H9 (cell line): Measurements from ENCODE around the gene TRABD2B. TPM values are rescaled to one million over a fixed set of nuclear protein-coding genes. Genes with fewer than 3 reads are reported as not detected.

Source experiments
- DNase-seq: peaks from one replicate; pipeline ENCODE4 v3.0.0-alpha.2; 2017
- H2AFZ ChIP-seq: one replicate; pipeline ENCODE4 v1.6.1; 2013; ENCODE audit warnings: mild to moderate bottlenecking, low read length, control low read depth, moderate library complexity
- H2AK5ac ChIP-seq: 2 replicates; pipeline ENCODE4 v1.6.1; 2013; ENCODE audit warnings: low read length, control low read depth, mixed read lengths; ENCODE audit not compliant: insufficient read length
- H2BK120ac ChIP-seq: one replicate; pipeline ENCODE4 v1.6.1; 2013; ENCODE audit warnings: low read depth, mild to moderate bottlenecking, low read length, control low read depth, inconsistent platforms; ENCODE audit not compliant: poor library complexity, severe bottlenecking
- H2BK12ac ChIP-seq: 2 replicates; pipeline ENCODE4 v1.6.1; 2013; ENCODE audit warnings: low read length, control low read depth, mixed read lengths, low read depth; ENCODE audit not compliant: insufficient read length
- H2BK15ac ChIP-seq: 2 replicates; pipeline ENCODE4 v1.6.1; 2013; ENCODE audit warnings: low read depth, low read length, control low read depth
- H2BK20ac ChIP-seq: one replicate; pipeline ENCODE4 v1.6.1; 2013; ENCODE audit warnings: low read depth, mild to moderate bottlenecking, low read length, control low read depth, inconsistent platforms; ENCODE audit not compliant: poor library complexity, severe bottlenecking
- H2BK5ac ChIP-seq: 2 replicates; pipeline ENCODE4 v1.6.1; 2013; ENCODE audit warnings: low read length, control low read depth, mixed read lengths; ENCODE audit not compliant: insufficient read length
- H3K14ac ChIP-seq: 2 replicates; pipeline ENCODE4 v1.6.1; 2013; ENCODE audit warnings: low read length, control low read depth; ENCODE audit not compliant: insufficient read depth
- H3K18ac ChIP-seq: 2 replicates; pipeline ENCODE4 v1.6.1; 2013; ENCODE audit warnings: low read depth, mild to moderate bottlenecking, mixed read lengths, low read length, control low read depth; ENCODE audit not compliant: insufficient read length
- H3K23ac ChIP-seq: 2 replicates; pipeline ENCODE4 v1.6.1; 2013; ENCODE audit warnings: low read length, control low read depth, mixed read lengths, low read depth; ENCODE audit not compliant: insufficient read length
- H3K23me2 ChIP-seq: 2 replicates; pipeline ENCODE4 v1.6.1; 2013; ENCODE audit warnings: low read depth, mild to moderate bottlenecking, mixed read lengths, low read length, control low read depth; ENCODE audit not compliant: insufficient read length, poor library complexity, severe bottlenecking
- H3K27ac ChIP-seq: 2 replicates; pipeline ENCODE4 v1.5.1; 2013; ENCODE audit warnings: low read length, control low read depth, mixed read lengths, low read depth; ENCODE audit not compliant: insufficient read length
- H3K27me3 ChIP-seq: 2 replicates; pipeline ENCODE4 v1.6.1; 2013; ENCODE audit warnings: low read length, control low read depth, inconsistent platforms; ENCODE audit not compliant: insufficient read depth
- H3K4ac ChIP-seq: 2 replicates; pipeline ENCODE4 v1.6.1; 2013; ENCODE audit warnings: low read depth, mild to moderate bottlenecking, control low read depth, inconsistent platforms, low read length, moderate library complexity
- H3K4me1 ChIP-seq: 2 replicates; pipeline ENCODE4 v1.6.1; 2013; ENCODE audit warnings: low read length, control low read depth, inconsistent platforms; ENCODE audit not compliant: insufficient read depth
- H3K4me2 ChIP-seq: 2 replicates; pipeline ENCODE4 v1.6.1; 2013; ENCODE audit warnings: low read length, control low read depth, mixed read lengths; ENCODE audit not compliant: insufficient read length, insufficient read depth
- H3K56ac ChIP-seq: 2 replicates; pipeline ENCODE4 v1.6.1; 2013; ENCODE audit warnings: low read depth, mild to moderate bottlenecking, mixed read lengths, low read length, control low read depth; ENCODE audit not compliant: insufficient read length
- H3K79me1 ChIP-seq: 2 replicates; pipeline ENCODE4 v1.6.1; 2013; ENCODE audit warnings: low read depth, mild to moderate bottlenecking, moderate library complexity, low read length, control low read depth, inconsistent platforms; ENCODE audit not compliant: insufficient read depth, poor library complexity, severe bottlenecking
- H3K79me2 ChIP-seq: 2 replicates; pipeline ENCODE4 v1.6.1; 2013; ENCODE audit warnings: low read length, control low read depth, inconsistent platforms; ENCODE audit not compliant: insufficient read depth
- H3K9ac ChIP-seq: 2 replicates; pipeline ENCODE4 v1.6.1; 2013; ENCODE audit warnings: low read length, control low read depth, mixed read lengths; ENCODE audit not compliant: insufficient read length; ENCODE audit errors: extremely low read depth
- H3K9me3 ChIP-seq: one replicate; pipeline ENCODE4 v1.6.1; 2013; ENCODE audit warnings: low read depth, low read length, inconsistent platforms; ENCODE audit not compliant: control insufficient read depth
- H3T11ph ChIP-seq: one replicate; pipeline ENCODE4 v1.6.1; 2013; ENCODE audit warnings: mild to moderate bottlenecking, low read length, control low read depth, inconsistent platforms
- H4K20me1 ChIP-seq: one replicate; pipeline ENCODE4 v1.6.1; 2013; ENCODE audit not compliant: control insufficient read depth, insufficient read length, insufficient read depth
- H4K5ac ChIP-seq: 2 replicates; pipeline ENCODE4 v1.6.1; 2013; ENCODE audit warnings: low read depth, mild to moderate bottlenecking, mixed read lengths, low read length, control low read depth; ENCODE audit not compliant: insufficient read length
- H4K8ac ChIP-seq: replicated peaks from 2 replicates; pipeline ENCODE4 v1.6.1; 2013; ENCODE audit warnings: low read length, control low read depth, mixed read lengths, low read depth; ENCODE audit not compliant: insufficient read length
- H4K91ac ChIP-seq: 2 replicates; pipeline ENCODE4 v1.6.1; 2013; ENCODE audit warnings: low read depth, mild to moderate bottlenecking, moderate library complexity, mixed read lengths, low read length, control low read depth; ENCODE audit not compliant: insufficient read length
- H3K27ac Mint-ChIP-seq, 3 experiments: 2 replicates in 2 of 3; 3 replicates in 1 of 3; pipeline ENCODE4 v1.8.0; 2020 to 2021; ENCODE audit warnings: mixed read lengths in 3 of 3, mild to moderate bottlenecking in 1 of 3, moderate library complexity in 1 of 3
- H3K27me3 Mint-ChIP-seq: 2 replicates; pipeline ENCODE4 v1.8.0; 2021; ENCODE audit warnings: low read depth, mild to moderate bottlenecking, moderate library complexity, mixed read lengths
- H3K36me3 Mint-ChIP-seq, 3 experiments: 2 replicates in 2 of 3; 3 replicates in 1 of 3; pipeline ENCODE4 v1.8.0; 2020 to 2021; ENCODE audit warnings: low read depth in 3 of 3, mixed read lengths in 3 of 3; ENCODE audit not compliant: insufficient read depth in 1 of 3
- H3K4me1 Mint-ChIP-seq, 2 experiments: 2 replicates each; pipeline ENCODE4 v1.8.0; 2020; ENCODE audit warnings: mixed read lengths in 2 of 2
- H3K4me3 Mint-ChIP-seq, 2 experiments: 2 replicates in 1 of 2; 3 replicates in 1 of 2; pipeline ENCODE4 v1.8.0; 2020 to 2021; ENCODE audit warnings: mild to moderate bottlenecking in 2 of 2, mixed read lengths in 2 of 2, moderate library complexity in 1 of 2
- H3K9me3 Mint-ChIP-seq, 2 experiments: 2 replicates in 1 of 2; 3 replicates in 1 of 2; pipeline ENCODE4 v1.8.0; 2020; ENCODE audit warnings: mild to moderate bottlenecking in 2 of 2, mixed read lengths in 2 of 2, moderate library complexity in 1 of 2
- WGBS: extraction: QIAGEN DNeasy Blood & Tissue Kit; methylation state at CpG from one replicate; pipeline ENCODE4 v1.1.7; 2013; ENCODE audit warnings: missing lambda C conversion rate, low lambda C conversion rate, mixed read lengths; ENCODE audit not compliant: insufficient read length; ENCODE audit errors: extremely low coverage; 5-methylcytosine and 5-hydroxymethylcytosine counted together
- total RNA-seq: library from RNA; stranded (reverse); gene quantifications from 2 replicates; pipeline ENCODE4 v1.2.1, GENCODE V29; 2021
- TF ChIP-seq, protein P1 (sequence below): fragments of 200-600 bp; sonication (generic); conservative IDR thresholded peaks from 3 replicates; pipeline ENCODE4 v1.8.0; 2021; ENCODE audit warnings: antibody characterized with exemption, mild to moderate bottlenecking

The TRABD2B gene
- total RNA-seq, 1 experiment from 2014 or later, result 2.3 TPM

DNA sequence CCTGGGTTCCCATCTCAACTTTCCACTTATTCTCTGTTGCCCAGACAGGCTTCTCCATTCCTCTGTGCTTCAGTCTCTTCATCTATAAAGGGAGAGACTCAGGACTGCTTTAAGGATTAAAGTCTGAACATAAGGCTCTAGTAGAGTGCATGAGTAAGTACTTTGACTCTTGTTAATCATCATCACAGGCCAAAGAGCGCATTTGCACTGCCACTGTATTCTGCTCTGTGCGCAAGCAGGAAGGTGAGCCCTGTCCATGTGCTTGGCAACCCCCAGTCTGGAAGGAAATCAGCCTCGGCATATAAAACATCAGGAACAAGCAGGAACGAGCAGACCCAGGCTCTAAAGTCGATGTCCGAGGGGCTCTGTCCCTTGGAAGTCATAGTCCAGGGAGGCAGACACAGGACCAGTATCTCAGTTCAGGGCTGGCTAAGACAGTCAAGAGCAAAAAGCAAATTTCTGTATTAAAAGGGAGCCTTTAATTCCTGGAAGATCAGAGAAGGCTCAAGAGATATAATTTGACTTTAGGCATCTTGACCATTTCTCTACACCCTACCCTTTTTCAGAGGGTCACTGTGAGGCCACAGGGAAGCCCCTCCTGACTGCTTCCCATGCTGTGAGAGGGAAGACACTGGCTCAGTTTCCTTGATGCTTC is 131.2 kb downstream of the TRABD2B start:
- Histone ChIP-seq H2BK15ac (no peak overlapping the region), H3K79me1 (no peaks in the 10 kb centered on the region), H2BK120ac (no peak overlapping the region), H3K4me2 (no peak overlapping the region), H4K5ac (no peak overlapping the region), H3K56ac (no peak overlapping the region), H3K27me3 (no peaks in the 10 kb centered on the region; the same call in 1 of the 2 replicates), H3K79me2 (no peaks in the 10 kb centered on the region), H3K23ac (no peak overlapping the region), H3K4ac (no peak overlapping the region), H3K9ac (no peak overlapping the region), H2AFZ (no peak overlapping the region), H3K4me1 (no peaks in the 10 kb centered on the region), H2BK5ac (no peak overlapping the region), H3K23me2 (no peaks in the 10 kb centered on the region), H2AK5ac (no peak overlapping the region), H3T11ph (no peak overlapping the region), H3K14ac (no peak overlapping the region; the same call in 1 of the 2 replicates), H3K9me3 (no peaks in the 10 kb centered on the region), H4K91ac (no peak overlapping the region), H4K8ac (no peak overlapping the region), H2BK12ac (no peak overlapping the region), H3K27ac (no peak overlapping the region), H4K20me1 (no peaks in the 10 kb centered on the region), H3K18ac (no peak overlapping the region), H2BK20ac (no peak overlapping the region)
- H3K4me3 Mint-ChIP-seq, result no peak overlapping the region
- H3K4me1 Mint-ChIP-seq, result no peaks in the 10 kb centered on the region
- TF ChIP-seq, protein P1, sequence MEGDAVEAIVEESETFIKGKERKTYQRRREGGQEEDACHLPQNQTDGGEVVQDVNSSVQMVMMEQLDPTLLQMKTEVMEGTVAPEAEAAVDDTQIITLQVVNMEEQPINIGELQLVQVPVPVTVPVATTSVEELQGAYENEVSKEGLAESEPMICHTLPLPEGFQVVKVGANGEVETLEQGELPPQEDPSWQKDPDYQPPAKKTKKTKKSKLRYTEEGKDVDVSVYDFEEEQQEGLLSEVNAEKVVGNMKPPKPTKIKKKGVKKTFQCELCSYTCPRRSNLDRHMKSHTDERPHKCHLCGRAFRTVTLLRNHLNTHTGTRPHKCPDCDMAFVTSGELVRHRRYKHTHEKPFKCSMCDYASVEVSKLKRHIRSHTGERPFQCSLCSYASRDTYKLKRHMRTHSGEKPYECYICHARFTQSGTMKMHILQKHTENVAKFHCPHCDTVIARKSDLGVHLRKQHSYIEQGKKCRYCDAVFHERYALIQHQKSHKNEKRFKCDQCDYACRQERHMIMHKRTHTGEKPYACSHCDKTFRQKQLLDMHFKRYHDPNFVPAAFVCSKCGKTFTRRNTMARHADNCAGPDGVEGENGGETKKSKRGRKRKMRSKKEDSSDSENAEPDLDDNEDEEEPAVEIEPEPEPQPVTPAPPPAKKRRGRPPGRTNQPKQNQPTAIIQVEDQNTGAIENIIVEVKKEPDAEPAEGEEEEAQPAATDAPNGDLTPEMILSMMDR, result no peak
- peaks cover 0 to 4% (median 0%) of the 10 kb centered on the region in 3 experiments; a peak in 2 of 7 replicates for H3K36me3 Mint-ChIP-seq
- no peak overlapping the region for H3K27ac Mint-ChIP-seq
- no CpG with 5 or more reads among the region's 6 CpGs for WGBS
- peaks cover 6% of the 10 kb centered on the region for H3K27me3 Mint-ChIP-seq
- DNase-seq, result no peak
- H3K9me3 Mint-ChIP-seq, result no peaks in the 10 kb centered on the region; a peak in 2 of 5 replicates
